PC-3 (cell line): ENCODE results near the gene SPC24. TPM values are rescaled to one million over a fixed set of nuclear protein-coding genes. Genes with fewer than 3 reads are reported as not detected.

Experiments
- ATAC-seq: fragments of 200-7000 bp; cut with Tn5 transposase; 2 replicates; pipeline ENCODE4 v1.9.1; 2020; ENCODE audit warnings: mild to moderate bottlenecking, moderate library complexity
- BruUV-seq: library from RNA; stranded (reverse); fragments of 400-500 nt; replicated peaks from 2 replicates; lab custom pipeline; 2021; lab: Mats Ljungman, UMichigan
- CTCF ChIA-PET: fragments of 300-600 bp; sonication (Branson Sonifier 250); formaldehyde crosslinking; loops from one replicate; lab custom pipeline; 2022; ENCODE audit warnings: antibody characterized with exemption; lab: Charles Lee
- POLR2A ChIA-PET: fragments of 300-600 bp; sonication (Branson Sonifier 250); formaldehyde crosslinking; loops from one replicate; lab custom pipeline; 2022; ENCODE audit warnings: antibody characterized with exemption; ENCODE audit not compliant: unreplicated experiment; lab: Charles Lee
- DNase-seq: peaks from one replicate; pipeline ENCODE4 v3.0.0-alpha.2; 2015
- H2AFZ ChIP-seq: fragments of 300-600 bp; sonication (generic); 2 replicates; pipeline ENCODE4 v1.6.0; 2016; ENCODE audit warnings: antibody characterized with exemption, low read length
- H3F3A ChIP-seq: fragments of 300-600 bp; sonication (generic); one replicate; pipeline ENCODE4 v1.6.0; 2017; ENCODE audit warnings: antibody characterized with exemption, low read length, control low read depth, mild to moderate bottlenecking; ENCODE audit not compliant: unreplicated experiment
- H3K27ac ChIP-seq: fragments of 300-600 bp; sonication (generic); 2 replicates; pipeline ENCODE4 v1.5.1; 2016; ENCODE audit warnings: mild to moderate bottlenecking, low read length
- H3K27me3 ChIP-seq: fragments of 300-600 bp; sonication (generic); 2 replicates; pipeline ENCODE4 v1.6.1; 2016; ENCODE audit warnings: low read length, mixed read lengths
- H3K36me3 ChIP-seq: fragments of 300-600 bp; sonication (generic); 2 replicates; pipeline ENCODE4 v1.6.1; 2016; ENCODE audit warnings: low read depth, mixed run types, low read length, mixed read lengths
- H3K4me1 ChIP-seq: fragments of 300-600 bp; sonication (generic); 2 replicates; pipeline ENCODE4 v1.5.1; 2016; ENCODE audit warnings: low read length; ENCODE audit not compliant: insufficient read depth
- H3K4me2 ChIP-seq: fragments of 300-600 bp; sonication (generic); 2 replicates; pipeline ENCODE4 v1.6.0; 2016; ENCODE audit warnings: low read length
- H3K4me3 ChIP-seq: fragments of 300-600 bp; sonication (generic); 2 replicates; pipeline ENCODE4 v1.5.1; 2016; ENCODE audit warnings: mild to moderate bottlenecking, low read length, mixed read lengths
- H3K79me2 ChIP-seq: fragments of 300-600 bp; sonication (generic); 2 replicates; pipeline ENCODE4 v1.6.1; 2017; ENCODE audit warnings: low read length, mixed read lengths
- H3K9ac ChIP-seq: fragments of 300-600 bp; sonication (generic); 2 replicates; pipeline ENCODE4 v1.6.0; 2016; ENCODE audit warnings: mild to moderate bottlenecking, low read length
- H3K9me2 ChIP-seq: fragments of 300-600 bp; sonication (generic); replicated peaks from 2 replicates; pipeline ENCODE4 v1.6.1; 2016; ENCODE audit warnings: mixed run types, low read length, mixed read lengths
- H3K9me3 ChIP-seq: fragments of 300-600 bp; sonication (generic); 2 replicates; pipeline ENCODE4 v1.6.1; 2016; ENCODE audit warnings: low read length, mixed read lengths
- H4K20me1 ChIP-seq: fragments of 300-600 bp; sonication (generic); 2 replicates; pipeline ENCODE4 v1.6.1; 2016; ENCODE audit warnings: low read length, mixed read lengths
- CTCF ChIP-seq: fragments of 300-600 bp; sonication (generic); conservative IDR thresholded peaks from 2 replicates; pipeline ENCODE4 v1.5.1; 2017; ENCODE audit warnings: antibody characterized with exemption, low read depth, mild to moderate bottlenecking, low read length
- EZH2 ChIP-seq: fragments of 300-600 bp; sonication (generic); IDR thresholded peaks from one replicate; pipeline ENCODE4 v1.6.1; 2017; ENCODE audit warnings: antibody characterized with exemption, mild to moderate bottlenecking, low read length; ENCODE audit not compliant: unreplicated experiment
- EZH2phosphoT487 ChIP-seq: fragments of 300-600 bp; sonication (generic); IDR thresholded peaks from 2 replicates; pipeline ENCODE4 v1.6.1; 2018; ENCODE audit warnings: mild to moderate bottlenecking, antibody characterized with exemption, low read length, borderline replicate concordance
- intact Hi-C: fragments of 100-400 bp; cut with micrococcal nuclease; formaldehyde crosslinking; loops from 2 replicates; pipeline ENCODE4 v1.9.0; 2023
- total RNA-seq: library from RNA; depleted of rRNA; stranded (reverse); fragments of >200 nt; gene quantifications from 2 replicates; pipeline ENCODE4 v1.2.3, GENCODE V29; 2014

SPC24 gene
- total RNA-seq, 1 experiment from 2014 or later: 142 TPM

DNA sequence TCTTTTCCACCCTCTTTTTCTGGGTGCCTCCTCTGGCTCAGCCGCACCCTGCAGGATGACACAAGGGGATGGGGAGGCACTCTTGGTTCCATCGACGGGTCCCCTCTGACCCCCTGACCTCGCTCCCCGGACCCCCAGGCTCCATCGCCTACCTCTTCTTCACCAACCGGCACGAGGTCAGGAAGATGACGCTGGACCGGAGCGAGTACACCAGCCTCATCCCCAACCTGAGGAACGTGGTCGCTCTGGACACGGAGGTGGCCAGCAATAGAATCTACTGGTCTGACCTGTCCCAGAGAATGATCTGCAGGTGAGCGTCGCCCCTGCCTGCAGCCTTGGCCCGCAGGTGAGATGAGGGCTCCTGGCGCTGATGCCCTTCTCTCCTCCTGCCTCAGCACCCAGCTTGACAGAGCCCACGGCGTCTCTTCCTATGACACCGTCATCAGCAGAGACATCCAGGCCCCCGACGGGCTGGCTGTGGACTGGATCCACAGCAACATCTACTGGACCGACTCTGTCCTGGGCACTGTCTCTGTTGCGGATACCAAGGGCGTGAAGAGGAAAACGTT is 42.4 kb downstream of the SPC24 start:
- Histone ChIP-seq H3K9me2 (no peaks in the 10 kb centered on the region), H3K9me3 (no peaks in the 10 kb centered on the region), H2AFZ (no peak overlapping the region), H3K79me2 (peaks cover 14% of the 10 kb centered on the region), H3K36me3 (peaks cover 94% of the 10 kb centered on the region), H3K27me3 (no peaks in the 10 kb centered on the region), H3K4me2 (no peak overlapping the region), H3F3A (peaks cover 4% of the 10 kb centered on the region), H3K4me1 (no peaks in the 10 kb centered on the region), H3K9ac (no peak overlapping the region), H4K20me1 (peaks cover 22% of the 10 kb centered on the region), H3K4me3 (no peak overlapping the region), H3K27ac (no peak overlapping the region)
- BruUV-seq: no TSS peak
- ChIA-PET POLR2A (no interaction called here), CTCF (no interaction called here)
- no peak for DNase-seq
- no peak for ATAC-seq
- intact Hi-C loops: no loop called here
- TF ChIP-seq CTCF (no peak), EZH2phosphoT487 (no peak), EZH2 (no peak)

DNA sequence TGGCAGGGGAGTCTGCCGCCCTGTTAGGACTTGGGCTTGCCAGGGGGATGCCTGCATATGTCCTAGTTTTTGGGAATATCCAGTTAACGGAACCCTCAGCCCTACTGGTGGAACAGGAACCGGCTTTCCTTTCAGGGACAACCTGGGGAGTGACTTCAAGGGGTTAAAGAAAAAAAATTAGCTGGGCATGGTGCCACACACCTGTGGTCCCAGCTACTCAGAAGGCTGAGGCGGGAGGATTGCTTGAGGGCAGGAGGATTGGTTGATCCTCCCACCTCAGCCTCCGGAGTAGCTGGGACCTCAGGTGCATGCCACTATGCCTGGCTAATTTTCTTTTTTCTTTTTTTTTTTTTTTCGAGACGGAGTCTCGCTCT is 43.8 kb downstream of the SPC24 start:
- H3K36me3 ChIP-seq: peaks cover 89% of the 10 kb centered on the region
- BruUV-seq: no TSS peak
- H3K9ac ChIP-seq: no peak overlapping the region
- ChIA-PET CTCF (interaction anchor here (0.7 kb wide), 1 partner anchor 15 kb away, joined by 3 read pairs; no protein-coding TSS in a partner anchor), POLR2A (no interaction called here)
- H3K9me3 ChIP-seq: no peaks in the 10 kb centered on the region
- H3K4me1 ChIP-seq: no peaks in the 10 kb centered on the region
- no peak overlapping the region for H3K4me2 ChIP-seq
- H3F3A ChIP-seq: peaks cover 4% of the 10 kb centered on the region
- intact Hi-C loops: no loop called here
- DNase-seq (peak; percentile 43), ATAC-seq (no peak; the same call in 1 of the 2 replicates)
- TF ChIP-seq EZH2phosphoT487: no peak
- no peak for TF ChIP-seq EZH2
- no peak for TF ChIP-seq CTCF
- peaks cover 27% of the 10 kb centered on the region for H4K20me1 ChIP-seq
- peaks cover 14% of the 10 kb centered on the region for H3K79me2 ChIP-seq
- no peaks in the 10 kb centered on the region for H3K9me2 ChIP-seq
- no peak overlapping the region for H3K27ac ChIP-seq
- H2AFZ ChIP-seq: no peak overlapping the region
- no peak overlapping the region for H3K4me3 ChIP-seq
- H3K27me3 ChIP-seq: no peaks in the 10 kb centered on the region

- Histone ChIP-seq H2AFZ (no peak overlapping the region), H3F3A (peaks cover 4% of the 10 kb centered on the region), H3K27ac (no peak overlapping the region), H3K4me2 (no peak overlapping the region), H3K27me3 (no peaks in the 10 kb centered on the region), H3K9me2 (no peaks in the 10 kb centered on the region), H4K20me1 (peaks cover 28% of the 10 kb centered on the region), H3K4me1 (no peaks in the 10 kb centered on the region), H3K9ac (no peak overlapping the region), H3K79me2 (peaks cover 18% of the 10 kb centered on the region), H3K9me3 (no peaks in the 10 kb centered on the region), H3K36me3 (peaks cover 89% of the 10 kb centered on the region), H3K4me3 (no peak overlapping the region)
- ChIA-PET POLR2A (no interaction called here), CTCF (interaction anchor here (0.7 kb wide), 1 partner anchor 15 kb away, joined by 3 read pairs; no protein-coding TSS in a partner anchor)
- BruUV-seq: no TSS peak
- TF ChIP-seq EZH2 (no peak), EZH2phosphoT487 (no peak), CTCF (no peak)
- ATAC-seq (0 out of 2 replicates have a peak, but pooled peaks have one; percentile 7), DNase-seq (no peak)
- intact Hi-C loops: no loop called here
These were observed 44.3 kb downstream of the SPC24 start for GRCh38 chr19:11111117-11111770.
